ENCODE data around the gene DNAAF9.

DNA sequence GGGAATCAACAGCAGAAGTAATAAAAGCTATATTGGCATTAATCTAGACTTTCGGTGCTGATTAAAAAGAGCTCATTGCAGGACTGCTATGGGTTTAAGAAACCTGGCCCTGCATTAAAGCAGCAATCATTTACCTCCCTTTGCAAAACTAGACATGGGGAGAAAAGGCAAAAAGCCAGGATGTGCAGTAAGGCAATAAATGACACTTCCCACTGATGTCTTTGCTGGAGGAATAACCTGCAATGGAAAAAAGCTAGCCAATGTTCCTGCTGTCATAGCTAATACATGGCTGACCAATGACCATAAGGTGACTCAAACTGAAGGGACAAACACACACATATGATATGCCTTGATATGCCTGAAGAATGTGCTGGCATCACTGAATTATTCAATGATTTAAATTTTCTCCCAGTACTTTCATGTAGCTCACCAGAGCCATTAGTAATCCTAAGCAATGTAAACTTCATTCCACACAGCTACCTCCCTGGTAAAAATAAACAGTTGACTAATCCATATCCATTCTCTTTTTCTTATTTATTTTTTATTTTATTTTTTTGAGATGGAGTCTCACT lies 8.7 kb downstream of the DNAAF9 start:
- TF ChIP-seq POLR2AphosphoS5 (IDR thresholded peaks at IDR 0.05) (no peak), POLR2A (IDR thresholded peaks at IDR 0.05) (no peak)
